K562 (cell line): ENCODE results near the gene SLC38A7. TPM values are rescaled to one million over a fixed set of nuclear protein-coding genes. Genes with fewer than 3 reads are reported as not detected.

ENCODE experiments used
- AFF4 ChIP-seq: sonication (generic); formaldehyde crosslinking; IDR thresholded peaks from 2 replicates; pipeline ENCODE4 v1.8.0; 2023; ENCODE audit warnings: mild to moderate bottlenecking, missing genetic modification reagents
- ARHGAP35 ChIP-seq: fragments of 450-650 bp; IDR thresholded peaks from 2 replicates; pipeline ENCODE4 v1.6.1; 2018; ENCODE audit not compliant: partially characterized antibody
- BCOR ChIP-seq: fragments of 450-650 bp; IDR thresholded peaks from 2 replicates; pipeline ENCODE4 v1.6.1; 2016
- EHMT2 ChIP-seq: fragments of 450-650 bp; IDR thresholded peaks from 2 replicates; pipeline ENCODE4 v1.6.1; 2018; ENCODE audit warnings: antibody characterized with exemption
- HNRNPH1 ChIP-seq: fragments of 200-400 bp; formaldehyde crosslinking; optimal IDR thresholded peaks from 2 replicates; pipeline ENCODE3; 2017; ENCODE audit warnings: low read depth, mild to moderate bottlenecking, low read length, moderate library complexity
- JUND ChIP-seq, 2 experiments: IDR thresholded peaks; 2 replicates in 1 of 2; 3 replicates in 1 of 2; pipeline ENCODE4 v1.6.1; 2011; ENCODE audit warnings: borderline replicate concordance in 2 of 2, low read depth in 2 of 2, low read length in 2 of 2, improper control_type of control experiment in 1 of 2, missing biosample characterization in 1 of 2, missing genetic modification characterization in 1 of 2, missing genetic modification reagents in 1 of 2
- MTA1 ChIP-seq: fragments of 450-650 bp; IDR thresholded peaks from 2 replicates; pipeline ENCODE4 v1.6.1; 2017; ENCODE audit warnings: borderline replicate concordance
- MYBL2 ChIP-seq, 2 experiments: fragments of 450-650 bp in 1 of 2; sonication (generic) in 1 of 2; formaldehyde crosslinking in 1 of 2; IDR thresholded peaks; 2 replicates each; pipeline versions ENCODE4 v1.6.1 to v1.8.1; 2017 to 2022; ENCODE audit warnings: borderline replicate concordance in 1 of 2, inconsistent platforms in 1 of 2, low read depth in 1 of 2, mild to moderate bottlenecking in 1 of 2, missing genetic modification reagents in 1 of 2, moderate library complexity in 1 of 2
- NCOR1 ChIP-seq: fragments of 450-650 bp; IDR thresholded peaks from 2 replicates; pipeline ENCODE4 v1.6.1; 2016; ENCODE audit warnings: mild to moderate bottlenecking, moderate library complexity
- SAFB ChIP-seq: fragments of 200-400 bp; formaldehyde crosslinking; IDR thresholded peaks from 2 replicates; pipeline ENCODE4 v1.6.1; 2017; ENCODE audit warnings: low read depth, low read length, borderline replicate concordance
- SRSF3 ChIP-seq: fragments of 200-400 bp; formaldehyde crosslinking; IDR thresholded peaks from 2 replicates; pipeline ENCODE4 v1.6.1; 2016; ENCODE audit warnings: mild to moderate bottlenecking, low read length, moderate library complexity; ENCODE audit not compliant: insufficient read depth
- TAF1 ChIP-seq: IDR thresholded peaks from 2 replicates; pipeline ENCODE4 v1.6.1; 2011; ENCODE audit warnings: mild to moderate bottlenecking, low read length, moderate library complexity; ENCODE audit not compliant: insufficient read depth, control insufficient read depth, severe bottlenecking; ENCODE audit errors: extremely low read depth
- ZFP30 ChIP-seq: fragments of 250-450 bp; sonication (Bioruptor Pico); IDR thresholded peaks from 2 replicates; pipeline ENCODE4 v1.8.0; 2022; ENCODE audit warnings: moderate library complexity, mild to moderate bottlenecking, inconsistent platforms, borderline replicate concordance
- ZKSCAN8 ChIP-seq: fragments of 200-800 bp; sonication (Bioruptor generic); IDR thresholded peaks from 2 replicates; pipeline ENCODE4 v1.6.1; 2016; ENCODE audit warnings: missing genetic modification characterization, missing compliant biosample characterization
- ZNF232 ChIP-seq: sonication (generic); formaldehyde crosslinking; IDR thresholded peaks from 2 replicates; pipeline ENCODE4 v1.8.0; 2022; ENCODE audit warnings: mild to moderate bottlenecking, missing genetic modification reagents
- ZNF282 ChIP-seq: sonication (generic); formaldehyde crosslinking; IDR thresholded peaks from 2 replicates; pipeline ENCODE4 v1.8.1; 2023; ENCODE audit warnings: missing genetic modification reagents
- ZNF445 ChIP-seq: fragments of 250-450 bp; sonication (Bioruptor Pico); IDR thresholded peaks from 2 replicates; pipeline ENCODE4 v1.4.0; 2020; ENCODE audit warnings: low read depth, mild to moderate bottlenecking, moderate library complexity
- ZNF586 ChIP-seq: fragments of 450-650 bp; formaldehyde crosslinking; conservative IDR thresholded peaks from 2 replicates; pipeline ENCODE4 v1.4.0; 2020; ENCODE audit warnings: mild to moderate bottlenecking, moderate library complexity
- ZNF644 ChIP-seq: fragments of 200-800 bp; sonication (Bioruptor generic); IDR thresholded peaks from 2 replicates; pipeline ENCODE4 v1.6.1; 2016; ENCODE audit warnings: low read depth, missing genetic modification characterization, missing compliant biosample characterization
- ZSCAN32 ChIP-seq: fragments of 450-650 bp; formaldehyde crosslinking; IDR thresholded peaks from 2 replicates; pipeline ENCODE4 v1.4.0; 2020; ENCODE audit warnings: mild to moderate bottlenecking, moderate library complexity
- polyA plus RNA-seq, 8 experiments: library from polyadenylated mRNA; depleted of rRNA in 4 of 8; stranded (reverse) in 5 of 8; unstranded in 3 of 8; fragments of >200 nt; fragmentation: Nextera tagmentation in 2 of 8; fragmentation: Illumina TruSeq in 1 of 8; extraction: Ambion mirVana in 2 of 8; extraction: Trizol in 1 of 8; gene quantifications; 2 replicates each; pipeline versions ENCODE4 v1.2.1 to v1.2.3, GENCODE V29; 2011 to 2014; ENCODE audit warnings: inconsistent platforms in 1 of 8, missing spikeins in 1 of 8
- total RNA-seq, 7 experiments: library from RNA; depleted of rRNA in 6 of 7; stranded (reverse); fragments of >200 nt in 6 of 7; fragmentation: Illumina TruSeq in 2 of 7; extraction: Trizol in 2 of 7; gene quantifications; 2 replicates each; pipeline versions ENCODE4 v1.2.1 to v1.2.3, GENCODE V29; 2011 to 2021; ENCODE audit warnings: low replicate concordance in 1 of 7
- TF ChIP-seq, protein P1 (sequence below), 3 experiments: IDR thresholded peaks in 2 of 3; conservative IDR thresholded peaks in 1 of 3; 2 replicates each; pipeline ENCODE4 v1.5.1; 2011 to 2012; ENCODE audit warnings: low read length in 3 of 3, mild to moderate bottlenecking in 3 of 3, control low read depth in 2 of 3, improper control_type of control experiment in 1 of 3, inconsistent platforms in 1 of 3, low read depth in 1 of 3, mixed read lengths in 1 of 3, moderate library complexity in 1 of 3; ENCODE audit not compliant: insufficient read depth in 2 of 3

SLC38A7 gene
- total and polyA plus RNA-seq, 9 of the 15 experiments (the other 6 are each of a cell fraction or from before 2014, with no cell fraction given): 2.7 to 12.2 (median 6.5) TPM

DNA sequence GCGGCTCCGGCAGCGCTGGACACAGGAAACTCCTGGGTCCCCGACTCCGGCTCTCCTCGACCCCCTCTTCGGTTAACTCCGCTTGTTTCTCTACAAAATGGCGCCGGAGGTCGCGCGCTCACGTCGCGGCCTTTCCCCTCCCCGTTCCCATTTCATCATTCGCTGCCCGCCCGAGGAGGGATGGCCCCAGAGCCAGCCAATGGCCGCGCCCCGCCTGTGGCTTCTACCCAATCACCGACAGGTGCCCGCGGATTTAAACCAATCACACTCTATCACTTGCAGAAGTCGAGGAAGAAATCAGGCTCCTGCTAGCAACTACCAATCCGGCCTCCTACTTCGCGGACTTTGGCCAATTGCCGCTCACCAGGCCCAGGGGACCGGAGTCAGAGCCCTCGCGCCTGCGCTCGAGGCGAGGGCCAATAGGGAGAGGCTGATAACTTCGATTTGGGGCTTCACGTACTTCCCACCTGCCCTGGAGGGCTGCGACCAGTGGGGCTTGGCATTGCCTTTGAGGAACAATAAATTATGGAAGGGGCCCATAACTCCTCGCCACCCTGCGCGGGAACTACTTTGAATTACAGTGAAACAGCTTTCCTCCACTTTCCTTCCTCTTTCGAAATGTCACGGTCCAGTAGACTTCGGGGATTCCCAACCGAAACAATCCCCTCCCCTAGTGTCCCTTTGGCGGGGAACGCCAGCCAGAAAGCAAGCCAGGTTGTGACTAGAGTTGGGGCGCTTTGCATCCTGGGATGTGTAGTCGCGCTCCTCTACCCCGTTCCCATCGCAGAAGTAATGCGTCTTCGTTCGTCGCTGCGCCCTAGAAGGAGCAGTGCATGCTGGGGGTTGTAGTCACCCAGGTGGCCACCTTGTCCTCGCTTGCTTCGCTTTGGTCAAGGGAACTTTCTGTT lies 54.6 kb downstream of the SLC38A7 start, which contains the start of gene CNOT1 (continued):
- TF ChIP-seq ZKSCAN8 (CRISPR knock-in tag) (peak; percentile 96), ZSCAN32 (peak; percentile 27; the same call in 1 of the 2 replicates), ZNF282 (no peak), JUND (IDR thresholded peaks at IDR 0.05; ENCODE audit: borderline replicate concordance, low read depth, low read length) (peak; percentile 68), JUND (tag; IDR thresholded peaks at IDR 0.05; ENCODE audit: borderline replicate concordance, low read depth, low read length) (peak; percentile 65; the same call in 2 of the 3 replicates), EHMT2 (no peak), ZNF644 (peak; percentile 98), ZNF232 (CRISPR knock-in tag) (no peak), ZFP30 (CRISPR knock-in tag) (no peak), ZNF586 (CRISPR knock-in tag) (0 out of 2 replicates have a peak, but pooled peaks have one; percentile 15), SRSF3 (0 out of 2 replicates have a peak, but pooled peaks have one; percentile 7), TAF1 (peak; percentile 77), HNRNPH1 (no peak), ARHGAP35 (no peak), NCOR1 (no peak), MYBL2 (IDR thresholded peaks at IDR 0.05; ENCODE audit: low read depth) (peak; percentile 69), MYBL2 (CRISPR knock-in tag; IDR thresholded peaks at IDR 0.05; ENCODE audit: borderline replicate concordance) (no peak), ZNF445 (no peak), AFF4 (no peak), BCOR (no peak), MTA1 (peak; percentile 99), SAFB (no peak)
- TF ChIP-seq, protein P1, sequence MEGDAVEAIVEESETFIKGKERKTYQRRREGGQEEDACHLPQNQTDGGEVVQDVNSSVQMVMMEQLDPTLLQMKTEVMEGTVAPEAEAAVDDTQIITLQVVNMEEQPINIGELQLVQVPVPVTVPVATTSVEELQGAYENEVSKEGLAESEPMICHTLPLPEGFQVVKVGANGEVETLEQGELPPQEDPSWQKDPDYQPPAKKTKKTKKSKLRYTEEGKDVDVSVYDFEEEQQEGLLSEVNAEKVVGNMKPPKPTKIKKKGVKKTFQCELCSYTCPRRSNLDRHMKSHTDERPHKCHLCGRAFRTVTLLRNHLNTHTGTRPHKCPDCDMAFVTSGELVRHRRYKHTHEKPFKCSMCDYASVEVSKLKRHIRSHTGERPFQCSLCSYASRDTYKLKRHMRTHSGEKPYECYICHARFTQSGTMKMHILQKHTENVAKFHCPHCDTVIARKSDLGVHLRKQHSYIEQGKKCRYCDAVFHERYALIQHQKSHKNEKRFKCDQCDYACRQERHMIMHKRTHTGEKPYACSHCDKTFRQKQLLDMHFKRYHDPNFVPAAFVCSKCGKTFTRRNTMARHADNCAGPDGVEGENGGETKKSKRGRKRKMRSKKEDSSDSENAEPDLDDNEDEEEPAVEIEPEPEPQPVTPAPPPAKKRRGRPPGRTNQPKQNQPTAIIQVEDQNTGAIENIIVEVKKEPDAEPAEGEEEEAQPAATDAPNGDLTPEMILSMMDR (IDR thresholded peaks at IDR 0.05 in 2 of 3, conservative IDR thresholded peaks at IDR 0.05 in 1 of 3; ENCODE audit: insufficient read depth in 2 of 3, low read depth in 1 of 3, low read length in 3 of 3): no peak
